ENCODE results near the gene SPIN3.

- TF ChIP-seq CTCF (IDR thresholded peaks at IDR 0.05) (no peak), POLR2A (IDR thresholded peaks at IDR 0.05) (peak; percentile 70)
These were observed at the start of gene SPIN3 for GRCh38 chrX:56995271-56995994.

All from right lobe of liver (tissue), 4 donors.